Spleen (tissue), 7 donors: Measurements from ENCODE around the gene STRBP.

ENCODE experiments used
- POLR2AphosphoS5 ChIP-seq, 3 donors: sonication (generic); formaldehyde crosslinking; IDR thresholded peaks; one replicate each; pipeline ENCODE4 v1.5.1; 2017; ENCODE audit warnings: antibody characterized with exemption in 3 of 3
- TF ChIP-seq, protein P1 (sequence below), 11 experiments: fragments of 200-600 bp in 7 of 11; fragments of 450-650 bp in 4 of 11; sonication (generic) in 4 of 11; IDR thresholded peaks in 8 of 11; conservative IDR thresholded peaks in 3 of 11; 1 replicate in 7 of 11; 2 replicates in 4 of 11; pipeline versions ENCODE4 v1.4.0 to v1.8.0; 2016 to 2021; ENCODE audit warnings: antibody characterized with exemption in 11 of 11, inconsistent platforms in 4 of 11, mild to moderate bottlenecking in 1 of 11
- donor health status: DM: no; HTN: no; CAD: no; lungs with moderate emphysema.
- donor health status: DM: no; HTN: no; CAD: no.
- donor health status: DM: no; HTN: no; CAD: no.

DNA sequence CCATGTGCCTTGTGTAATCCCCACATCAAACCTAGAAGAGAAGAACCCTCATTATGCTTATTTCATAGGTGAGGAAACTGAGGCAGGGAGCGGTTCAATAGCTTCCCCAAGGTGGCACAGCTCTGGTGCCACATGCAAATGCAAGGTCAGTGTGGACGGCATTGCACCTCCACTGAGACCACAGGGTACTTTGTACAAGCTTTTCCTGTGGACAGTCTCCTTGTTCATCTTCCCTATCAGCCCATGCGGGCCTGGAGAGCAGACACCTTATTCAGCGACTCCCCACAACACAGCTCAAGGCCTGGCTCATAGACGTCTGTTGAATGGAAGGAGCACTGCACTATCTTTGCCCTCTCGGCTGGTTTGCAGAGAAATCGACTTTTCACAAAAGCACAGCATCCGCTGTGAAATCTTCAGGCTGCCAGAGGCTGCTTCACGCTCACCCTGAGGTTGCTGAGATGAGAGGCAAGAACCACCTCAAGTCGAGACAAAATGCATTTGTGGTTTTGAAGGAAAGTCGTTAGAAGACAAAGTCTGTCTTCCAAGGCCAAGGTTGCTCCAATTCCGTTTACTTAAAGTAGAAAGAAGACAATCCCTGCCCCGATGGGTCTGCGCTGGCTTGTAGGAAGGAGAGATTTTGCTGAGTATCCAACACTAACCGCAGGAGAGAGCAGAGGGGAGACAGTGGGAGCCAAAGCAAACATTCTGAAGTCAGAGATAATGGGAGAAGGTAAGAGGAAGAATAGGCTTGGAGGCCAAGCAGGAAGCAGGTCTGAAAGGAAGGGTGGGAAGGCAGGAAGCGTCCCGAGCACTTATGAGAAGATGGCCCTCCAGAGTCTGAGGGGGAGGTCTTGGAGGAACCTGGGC lies 34.2 kb upstream of the STRBP start:
- no peak for TF ChIP-seq POLR2AphosphoS5 (IDR thresholded peaks at IDR 0.05)
- TF ChIP-seq, protein P1, sequence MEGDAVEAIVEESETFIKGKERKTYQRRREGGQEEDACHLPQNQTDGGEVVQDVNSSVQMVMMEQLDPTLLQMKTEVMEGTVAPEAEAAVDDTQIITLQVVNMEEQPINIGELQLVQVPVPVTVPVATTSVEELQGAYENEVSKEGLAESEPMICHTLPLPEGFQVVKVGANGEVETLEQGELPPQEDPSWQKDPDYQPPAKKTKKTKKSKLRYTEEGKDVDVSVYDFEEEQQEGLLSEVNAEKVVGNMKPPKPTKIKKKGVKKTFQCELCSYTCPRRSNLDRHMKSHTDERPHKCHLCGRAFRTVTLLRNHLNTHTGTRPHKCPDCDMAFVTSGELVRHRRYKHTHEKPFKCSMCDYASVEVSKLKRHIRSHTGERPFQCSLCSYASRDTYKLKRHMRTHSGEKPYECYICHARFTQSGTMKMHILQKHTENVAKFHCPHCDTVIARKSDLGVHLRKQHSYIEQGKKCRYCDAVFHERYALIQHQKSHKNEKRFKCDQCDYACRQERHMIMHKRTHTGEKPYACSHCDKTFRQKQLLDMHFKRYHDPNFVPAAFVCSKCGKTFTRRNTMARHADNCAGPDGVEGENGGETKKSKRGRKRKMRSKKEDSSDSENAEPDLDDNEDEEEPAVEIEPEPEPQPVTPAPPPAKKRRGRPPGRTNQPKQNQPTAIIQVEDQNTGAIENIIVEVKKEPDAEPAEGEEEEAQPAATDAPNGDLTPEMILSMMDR (IDR thresholded peaks at IDR 0.05 in 8 of 11, conservative IDR thresholded peaks at IDR 0.05 in 3 of 11): no peak
